HG03558 (cell line): Measurements from ENCODE around the gene TMEM260.

Source experiments
- ATAC-seq: cut with Tn5 transposase; IDR thresholded peaks from one replicate; pipeline ENCODE4 v1.9.1; 2021; ENCODE audit warnings: moderate number of reproducible peaks; ENCODE audit not compliant: unreplicated experiment; ENCODE audit errors: extremely low read depth

The TMEM260 gene

GRCh38 chr14:56579345-56580220 is at the start of gene TMEM260:
TSS of gene TMEM260 (plus strand) at chr14:56579798. CDS start at chr14:56579915, 117 bp downstream.
- peak; percentile 66 for ATAC-seq

- no peak for ATAC-seq
Observed at GRCh38 chr14:56532546-56532945, 47.1 kb upstream of the TMEM260 start.

GRCh38 chr14:56534656-56535055 is 44.9 kb upstream of the TMEM260 start:
- ATAC-seq = no peak

GRCh38 chr14:56539862-56540261 is 39.7 kb upstream of the TMEM260 start:
- ATAC-seq = no peak

- no peak for ATAC-seq
Observed at GRCh38 chr14:56543436-56543835, 36.2 kb upstream of the TMEM260 start.

- ATAC-seq = no peak
Observed at GRCh38 chr14:56549721-56550120, 29.9 kb upstream of the TMEM260 start.

GRCh38 chr14:56552615-56553014 is 27.0 kb upstream of the TMEM260 start:
- ATAC-seq = no peak

GRCh38 chr14:56554301-56554700 is 25.3 kb upstream of the TMEM260 start:
- no peak for ATAC-seq

GRCh38 chr14:56555921-56556570 is 23.6 kb upstream of the TMEM260 start:
- ATAC-seq = no peak

- ATAC-seq = no peak
Observed at GRCh38 chr14:56559182-56559581, 20.4 kb upstream of the TMEM260 start.

GRCh38 chr14:56561606-56562005 is 18.0 kb upstream of the TMEM260 start:
- no peak for ATAC-seq

GRCh38 chr14:56562883-56563282 is 16.7 kb upstream of the TMEM260 start:
- no peak for ATAC-seq

- ATAC-seq = no peak
Observed at GRCh38 chr14:56569174-56569573, 10.4 kb upstream of the TMEM260 start.

- no peak for ATAC-seq
Observed at GRCh38 chr14:56570295-56570694, 9.3 kb upstream of the TMEM260 start.

- no peak for ATAC-seq
Observed at GRCh38 chr14:56580221-56580711, 668 bp downstream of the TMEM260 start.

GRCh38 chr14:56581041-56581727 is 1.6 kb downstream of the TMEM260 start:
- no peak for ATAC-seq

GRCh38 chr14:56585461-56586084 is 6.0 kb downstream of the TMEM260 start:
- no peak for ATAC-seq

- ATAC-seq = no peak
Observed at GRCh38 chr14:56587701-56588100, 8.1 kb downstream of the TMEM260 start.

GRCh38 chr14:56590535-56590960 is 10.9 kb downstream of the TMEM260 start:
- no peak for ATAC-seq
